ENCODE measurements around the gene HEXB.
"Not testable (repeated sequence)": the region's sequence is repeated elsewhere in the genome, so short reads cannot be mapped to it uniquely, and the experiment has no call there.

Gene HEXB

GRCh38 chr5:74725331-74725730, 40.3 kb downstream of the HEXB start:
- H3K27me3 ChIP-seq (ENCODE audit: insufficient read depth, poor library complexity, severe bottlenecking) = no peaks in the 10 kb centered on the region
- no peak for DNase-seq (ENCODE audit: low read depth in 1 of 2, low spot score in 1 of 2)
- no peak overlapping the region for H3K27ac ChIP-seq (replicated peaks)
- TF ChIP-seq GABPA (IDR thresholded peaks at IDR 0.05; ENCODE audit: low read depth) (no peak), CTCF (IDR thresholded peaks at IDR 0.05; ENCODE audit: insufficient read depth, low read length) (no peak), REST (IDR thresholded peaks at IDR 0.05; ENCODE audit: insufficient replicate concordance, low read depth) (no peak), POLR2AphosphoS5 (IDR thresholded peaks at IDR 0.05; ENCODE audit: low read depth) (no peak), SPI1 (IDR thresholded peaks at IDR 0.05; ENCODE audit: borderline replicate concordance, low read depth) (no peak)
- H3K4me3 ChIP-seq (replicated peaks; ENCODE audit: insufficient read depth, low read length) = no peak overlapping the region

GRCh38 chr5:74736759-74737158, 51.7 kb downstream of the HEXB start:
- H3K27me3 ChIP-seq (ENCODE audit: insufficient read depth, poor library complexity, severe bottlenecking) = no peaks in the 10 kb centered on the region
- TF ChIP-seq GABPA (IDR thresholded peaks at IDR 0.05; ENCODE audit: low read depth) (no peak), POLR2AphosphoS5 (IDR thresholded peaks at IDR 0.05; ENCODE audit: low read depth) (no peak), CTCF (IDR thresholded peaks at IDR 0.05; ENCODE audit: insufficient read depth, low read length) (no peak), SPI1 (IDR thresholded peaks at IDR 0.05; ENCODE audit: borderline replicate concordance, low read depth) (no peak), REST (IDR thresholded peaks at IDR 0.05; ENCODE audit: insufficient replicate concordance, low read depth) (no peak)
- no peak for DNase-seq (ENCODE audit: low read depth in 1 of 2, low spot score in 1 of 2)
- H3K27ac ChIP-seq (replicated peaks) = no peak overlapping the region
- no peak overlapping the region for H3K4me3 ChIP-seq (replicated peaks; ENCODE audit: insufficient read depth, low read length)

- no peak for DNase-seq (ENCODE audit: low read depth in 1 of 2, low spot score in 1 of 2)
- Histone ChIP-seq H3K27me3 (ENCODE audit: insufficient read depth, poor library complexity, severe bottlenecking) (no peaks in the 10 kb centered on the region), H3K27ac (replicated peaks) (no peak overlapping the region), H3K4me3 (replicated peaks; ENCODE audit: insufficient read depth, low read length) (no peak overlapping the region)
- TF ChIP-seq GABPA (IDR thresholded peaks at IDR 0.05; ENCODE audit: low read depth) = no peak
- no peak for TF ChIP-seq SPI1 (IDR thresholded peaks at IDR 0.05; ENCODE audit: borderline replicate concordance, low read depth)
- TF ChIP-seq CTCF (IDR thresholded peaks at IDR 0.05; ENCODE audit: insufficient read depth, low read length) = no peak
- no peak for TF ChIP-seq POLR2AphosphoS5 (IDR thresholded peaks at IDR 0.05; ENCODE audit: low read depth)
- TF ChIP-seq REST (IDR thresholded peaks at IDR 0.05; ENCODE audit: insufficient replicate concordance, low read depth) = no peak
Observed at GRCh38 chr5:74738406-74738805, 53.4 kb downstream of the HEXB start.

GRCh38 chr5:74748742-74749141, 63.7 kb downstream of the HEXB start:
- H3K27ac ChIP-seq (replicated peaks); H3K27me3 ChIP-seq (ENCODE audit: insufficient read depth, poor library complexity, severe bottlenecking); DNase-seq (ENCODE audit: low read depth in 1 of 2, low spot score in 1 of 2); H3K4me3 ChIP-seq (replicated peaks; ENCODE audit: insufficient read depth, low read length): not testable (repeated sequence)
